ENCODE data around the gene SLC25A47. TPM values are rescaled to one million over a fixed set of nuclear protein-coding genes. Genes with fewer than 3 reads are reported as not detected.

Gene SLC25A47
- total RNA-seq, 1 donor from 2014 or later, result not detected

DNA sequence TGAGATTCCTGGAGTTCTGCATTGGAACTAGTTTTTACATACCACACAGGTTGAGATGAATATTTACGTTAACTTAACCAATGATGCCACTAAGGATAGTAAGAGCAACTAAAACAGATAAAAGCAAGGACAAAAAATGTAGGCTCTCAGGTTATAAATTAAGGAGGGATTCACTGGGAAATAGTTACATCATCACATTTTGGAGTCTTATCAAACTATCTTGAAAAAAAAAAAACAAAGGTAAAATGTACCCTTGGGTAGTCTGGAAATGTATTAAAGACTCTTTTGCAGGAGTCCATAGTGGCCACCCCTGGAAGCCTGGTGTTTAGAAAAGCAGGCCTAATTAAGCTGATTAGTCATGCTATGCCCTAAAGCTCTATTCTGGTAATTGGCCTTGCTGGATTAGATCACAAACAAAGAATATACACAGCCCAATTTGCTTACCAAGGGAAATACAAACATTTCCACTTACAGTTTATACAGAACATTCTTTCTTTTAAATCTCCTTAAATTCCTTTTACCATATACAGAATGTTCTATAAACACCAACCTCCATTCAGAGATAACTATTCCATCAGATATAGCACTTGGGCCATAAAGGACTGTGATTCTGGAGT lies 39.3 kb downstream of the SLC25A47 start:
- TF ChIP-seq, protein P1, sequence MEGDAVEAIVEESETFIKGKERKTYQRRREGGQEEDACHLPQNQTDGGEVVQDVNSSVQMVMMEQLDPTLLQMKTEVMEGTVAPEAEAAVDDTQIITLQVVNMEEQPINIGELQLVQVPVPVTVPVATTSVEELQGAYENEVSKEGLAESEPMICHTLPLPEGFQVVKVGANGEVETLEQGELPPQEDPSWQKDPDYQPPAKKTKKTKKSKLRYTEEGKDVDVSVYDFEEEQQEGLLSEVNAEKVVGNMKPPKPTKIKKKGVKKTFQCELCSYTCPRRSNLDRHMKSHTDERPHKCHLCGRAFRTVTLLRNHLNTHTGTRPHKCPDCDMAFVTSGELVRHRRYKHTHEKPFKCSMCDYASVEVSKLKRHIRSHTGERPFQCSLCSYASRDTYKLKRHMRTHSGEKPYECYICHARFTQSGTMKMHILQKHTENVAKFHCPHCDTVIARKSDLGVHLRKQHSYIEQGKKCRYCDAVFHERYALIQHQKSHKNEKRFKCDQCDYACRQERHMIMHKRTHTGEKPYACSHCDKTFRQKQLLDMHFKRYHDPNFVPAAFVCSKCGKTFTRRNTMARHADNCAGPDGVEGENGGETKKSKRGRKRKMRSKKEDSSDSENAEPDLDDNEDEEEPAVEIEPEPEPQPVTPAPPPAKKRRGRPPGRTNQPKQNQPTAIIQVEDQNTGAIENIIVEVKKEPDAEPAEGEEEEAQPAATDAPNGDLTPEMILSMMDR (IDR thresholded peaks at IDR 0.05), result no peak
- ATAC-seq, result no peak
- Histone ChIP-seq H3K4me3 (no peak overlapping the region), H3K27me3 (no peaks in the 10 kb centered on the region), H3K4me1 (peaks cover 15% of the 10 kb centered on the region), H3K9me3 (no peaks in the 10 kb centered on the region), H3K36me3 (peaks cover 74% of the 10 kb centered on the region), H3K27ac (no peak overlapping the region)
- DNase-seq, result no peak
- intact Hi-C loops (cut with DNase I), result no loop called here

DNA sequence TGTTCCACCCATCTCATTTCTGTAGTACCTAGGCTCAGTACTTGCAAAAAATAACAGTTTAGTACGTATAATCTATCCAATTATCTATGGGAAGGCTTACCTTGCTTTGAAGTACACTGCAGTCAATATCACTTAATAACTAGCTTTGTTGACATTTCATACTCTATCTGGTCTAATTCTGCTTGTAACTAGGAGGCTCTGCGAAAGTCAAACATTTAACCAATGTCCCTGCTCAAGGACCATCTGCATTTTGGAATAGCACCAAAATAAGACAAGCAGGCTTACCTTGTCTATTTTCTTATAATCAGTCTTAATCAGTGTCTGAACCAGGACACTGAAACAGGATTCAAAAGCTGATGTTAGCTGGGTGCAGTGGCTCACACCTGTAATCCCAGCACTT lies 39.9 kb downstream of the SLC25A47 start:
- TF ChIP-seq, protein P1 (IDR thresholded peaks at IDR 0.05), result no peak
- intact Hi-C loops (cut with DNase I), result no loop called here
- H3K9me3 ChIP-seq, result no peaks in the 10 kb centered on the region
- peaks cover 75% of the 10 kb centered on the region for H3K36me3 ChIP-seq
- H3K4me1 ChIP-seq, result peaks cover 15% of the 10 kb centered on the region
- no peak for DNase-seq
- no peak overlapping the region for H3K4me3 ChIP-seq
- H3K27me3 ChIP-seq, result no peaks in the 10 kb centered on the region
- H3K27ac ChIP-seq, result no peak overlapping the region
- no peak for ATAC-seq

DNA sequence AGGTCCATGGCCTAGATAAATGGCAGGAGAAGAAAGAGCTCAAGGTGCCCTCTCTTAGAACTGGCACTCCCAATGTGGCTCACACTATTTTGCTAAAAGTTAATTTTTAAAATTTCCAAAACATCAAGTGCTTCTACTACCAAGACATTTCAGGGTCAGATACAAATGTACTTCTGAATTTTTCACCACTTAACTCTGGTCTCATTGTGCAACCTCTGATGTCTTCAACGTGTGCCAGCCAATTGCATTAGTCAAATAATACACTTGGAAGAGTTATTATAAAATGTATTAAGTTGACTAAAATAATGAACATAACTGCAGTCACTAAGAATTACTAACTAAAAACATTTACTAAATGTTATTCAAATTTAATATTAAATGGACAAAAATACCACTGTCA lies 41.3 kb downstream of the SLC25A47 start:
- Histone ChIP-seq H3K9me3 (no peaks in the 10 kb centered on the region), H3K27ac (no peak overlapping the region), H3K27me3 (no peaks in the 10 kb centered on the region), H3K4me1 (peaks cover 15% of the 10 kb centered on the region), H3K4me3 (no peak overlapping the region), H3K36me3 (peaks cover 79% of the 10 kb centered on the region)
- intact Hi-C loops (cut with DNase I), result no loop called here
- ATAC-seq (no peak), DNase-seq (no peak)
- TF ChIP-seq, protein P1 (IDR thresholded peaks at IDR 0.05), result no peak

DNA sequence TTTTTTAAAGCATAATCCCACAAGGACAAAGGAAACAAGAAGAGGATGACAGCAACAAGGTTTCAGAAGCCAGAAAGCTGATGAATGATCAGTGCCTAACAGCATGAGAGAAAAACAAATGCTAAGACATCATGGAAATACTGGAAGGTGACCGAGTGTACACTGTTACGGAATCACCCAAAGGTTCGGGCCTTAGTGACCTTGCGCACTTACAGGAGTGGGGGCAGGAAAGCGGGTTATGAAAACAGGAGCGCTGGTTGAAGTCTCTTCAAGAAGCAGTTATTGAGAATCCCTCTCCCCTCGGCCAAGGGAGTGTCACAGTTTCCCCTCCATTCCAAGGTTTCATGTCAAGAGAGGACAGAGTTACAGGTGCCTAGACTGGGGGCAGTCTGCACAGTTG lies 42.6 kb downstream of the SLC25A47 start:
- DNase-seq, result no peak
- H3K27ac ChIP-seq, result no peak overlapping the region
- intact Hi-C loops (cut with DNase I), result no loop called here
- peaks cover 76% of the 10 kb centered on the region for H3K36me3 ChIP-seq
- no peak for ATAC-seq
- H3K27me3 ChIP-seq, result no peaks in the 10 kb centered on the region
- no peak overlapping the region for H3K4me3 ChIP-seq
- TF ChIP-seq, protein P1 (IDR thresholded peaks at IDR 0.05), result no peak
- H3K9me3 ChIP-seq, result no peaks in the 10 kb centered on the region
- H3K4me1 ChIP-seq, result peaks cover 15% of the 10 kb centered on the region

DNA sequence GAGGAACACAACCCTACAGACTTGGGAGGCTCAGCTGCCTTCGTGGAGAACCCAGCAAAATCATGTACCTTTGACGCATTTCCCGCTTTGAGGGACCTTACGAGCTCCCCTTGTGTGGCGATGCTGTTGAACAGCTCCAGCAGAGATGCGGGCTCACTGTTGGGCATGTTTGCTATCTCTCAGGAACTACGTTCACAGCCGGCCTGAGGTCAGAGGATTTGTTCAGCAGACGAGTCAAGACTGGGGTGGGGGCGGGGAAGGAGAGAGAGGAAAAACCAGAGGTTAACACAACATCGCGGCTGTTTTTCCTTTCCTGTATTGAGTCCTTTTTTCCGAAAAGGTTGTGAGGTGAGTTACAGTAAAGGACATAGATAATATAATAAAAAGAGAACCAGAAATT lies 45.9 kb downstream of the SLC25A47 start:
- Histone ChIP-seq H3K4me3 (no peak overlapping the region), H3K27ac (no peak overlapping the region)
- DNase-seq, result no peak

More for the DNA sequence above, 45.9 kb downstream of the SLC25A47 start:
- intact Hi-C loops (cut with DNase I), result no loop called here
- ATAC-seq, result no peak
- TF ChIP-seq, protein P1 (IDR thresholded peaks at IDR 0.05), result no peak
- no peaks in the 10 kb centered on the region for H3K9me3 ChIP-seq
- H3K36me3 ChIP-seq, result peaks cover 55% of the 10 kb centered on the region
- H3K27me3 ChIP-seq, result no peaks in the 10 kb centered on the region
- peaks cover 14% of the 10 kb centered on the region for H3K4me1 ChIP-seq
